OCI-LY1 (cell line): Measurements from ENCODE around the gene PECR.

Experiments used
- H2AFZ ChIP-seq: fragments of 200-600 bp; sonication (generic), shearing (Covaris generic); 2 replicates; pipeline ENCODE4 v1.6.0; 2014; ENCODE audit warnings: antibody characterized with exemption, mild to moderate bottlenecking, low read length
- H3F3A ChIP-seq: fragments of 200-600 bp; sonication (generic), shearing (Covaris generic); 2 replicates; pipeline ENCODE4 v1.6.0; 2014; ENCODE audit warnings: mild to moderate bottlenecking, antibody characterized with exemption, low read length, moderate library complexity; ENCODE audit not compliant: insufficient read depth
- H3K27ac ChIP-seq: fragments of 200-600 bp; sonication (generic); 2 replicates; pipeline ENCODE4 v1.5.1; 2014; ENCODE audit warnings: low read length, mixed run types, mild to moderate bottlenecking, low read depth; ENCODE audit not compliant: poor library complexity, severe bottlenecking
- H3K27me3 ChIP-seq: fragments of 200-600 bp; sonication (generic); 2 replicates; pipeline ENCODE4 v1.6.0; 2014; ENCODE audit warnings: antibody characterized with exemption, mild to moderate bottlenecking, low read length, moderate library complexity; ENCODE audit not compliant: insufficient read depth
- H3K36me3 ChIP-seq: fragments of 200-600 bp; sonication (generic); 2 replicates; pipeline ENCODE4 v1.6.1; 2014; ENCODE audit warnings: mild to moderate bottlenecking, antibody characterized with exemption, low read length, moderate library complexity, mixed read lengths; ENCODE audit not compliant: insufficient read depth
- H3K4me1 ChIP-seq: fragments of 200-600 bp; sonication (generic); 2 replicates; pipeline ENCODE4 v1.5.1; 2014; ENCODE audit warnings: mild to moderate bottlenecking, low read length, moderate library complexity; ENCODE audit not compliant: insufficient read depth, severe bottlenecking
- H3K4me2 ChIP-seq: fragments of 200-600 bp; sonication (generic), shearing (Covaris generic); 2 replicates; pipeline ENCODE4 v1.6.1; 2014; ENCODE audit warnings: low read length
- H3K4me3 ChIP-seq: fragments of 200-600 bp; sonication (generic); 2 replicates; pipeline ENCODE4 v1.5.1; 2014; ENCODE audit warnings: low read length, low read depth, mild to moderate bottlenecking, mixed read lengths; ENCODE audit not compliant: poor library complexity, severe bottlenecking
- H3K79me2 ChIP-seq: fragments of 200-600 bp; shearing (Covaris generic); 2 replicates; pipeline ENCODE4 v1.6.1; 2016; ENCODE audit warnings: mixed run types, low read length, mixed read lengths; ENCODE audit not compliant: insufficient read depth
- H3K9ac ChIP-seq: fragments of 200-600 bp; sonication (generic), shearing (Covaris generic); 2 replicates; pipeline ENCODE4 v1.6.1; 2014; ENCODE audit warnings: mild to moderate bottlenecking, low read length, mixed read lengths
- H3K9me2 ChIP-seq: fragments of 200-600 bp; sonication (generic), shearing (Covaris generic); 2 replicates; pipeline ENCODE4 v1.6.1; 2014; ENCODE audit warnings: low read depth, mild to moderate bottlenecking, low read length, mixed read lengths
- H3K9me3 ChIP-seq: fragments of 200-600 bp; shearing (Covaris generic); 2 replicates; pipeline ENCODE4 v1.6.1; 2014; ENCODE audit warnings: low read length, mixed read lengths
- H4K20me1 ChIP-seq: fragments of 200-600 bp; sonication (generic), shearing (Covaris generic); 2 replicates; pipeline ENCODE4 v1.6.0; 2016; ENCODE audit warnings: mild to moderate bottlenecking, low read length; ENCODE audit not compliant: insufficient read depth
- CTCF ChIP-seq: fragments of 200-600 bp; sonication (generic), shearing (Covaris generic); IDR thresholded peaks from 2 replicates; pipeline ENCODE4 v1.5.1; 2017; ENCODE audit warnings: mild to moderate bottlenecking, antibody characterized with exemption, low read length, moderate library complexity, mixed read lengths
- EZH2 ChIP-seq: fragments of 200-600 bp; sonication (generic), shearing (Covaris generic); IDR thresholded peaks from 2 replicates; pipeline ENCODE4 v1.8.0; 2017; ENCODE audit warnings: borderline replicate concordance, mixed run types, mild to moderate bottlenecking, antibody characterized with exemption, low read length, moderate library complexity, mixed read lengths

Gene PECR

GRCh38 chr2:216004697-216005283 is 76.8 kb downstream of the PECR start:
- H3K27me3 ChIP-seq = no peaks in the 10 kb centered on the region
- no peaks in the 10 kb centered on the region for H3K36me3 ChIP-seq
- no peak overlapping the region for H3K27ac ChIP-seq
- no peak overlapping the region for H3K9ac ChIP-seq
- no peak for TF ChIP-seq CTCF
- TF ChIP-seq EZH2 = no peak
- no peaks in the 10 kb centered on the region for H3K79me2 ChIP-seq
- H3K4me3 ChIP-seq = no peak overlapping the region
- H3K9me3 ChIP-seq = no peaks in the 10 kb centered on the region
- H2AFZ ChIP-seq = no peak overlapping the region
- H3K9me2 ChIP-seq = no peaks in the 10 kb centered on the region
- no peaks in the 10 kb centered on the region for H3K4me1 ChIP-seq
- H3F3A ChIP-seq = no peaks in the 10 kb centered on the region
- no peak overlapping the region for H3K4me2 ChIP-seq
- H4K20me1 ChIP-seq = no peaks in the 10 kb centered on the region

- Histone ChIP-seq H3K4me2 (no peak overlapping the region), H3K9me2 (no peaks in the 10 kb centered on the region), H3F3A (no peaks in the 10 kb centered on the region), H2AFZ (no peak overlapping the region), H3K9me3 (no peaks in the 10 kb centered on the region), H3K4me1 (no peaks in the 10 kb centered on the region), H3K4me3 (no peak overlapping the region), H3K79me2 (no peaks in the 10 kb centered on the region), H3K27me3 (no peaks in the 10 kb centered on the region), H3K27ac (no peak overlapping the region), H3K9ac (no peak overlapping the region), H3K36me3 (no peaks in the 10 kb centered on the region), H4K20me1 (no peaks in the 10 kb centered on the region)
- TF ChIP-seq CTCF = no peak
- no peak for TF ChIP-seq EZH2
These were observed 77.5 kb downstream of the PECR start for GRCh38 chr2:216003876-216004696.

GRCh38 chr2:216002693-216003092 is 78.9 kb downstream of the PECR start:
- H4K20me1 ChIP-seq = no peaks in the 10 kb centered on the region

More at GRCh38 chr2:216002693-216003092, 78.9 kb downstream of the PECR start:
- Histone ChIP-seq H2AFZ (no peak overlapping the region), H3K9me2 (no peaks in the 10 kb centered on the region), H3K27me3 (no peaks in the 10 kb centered on the region), H3K36me3 (no peaks in the 10 kb centered on the region), H3K4me3 (no peak overlapping the region), H3K79me2 (no peaks in the 10 kb centered on the region), H3K4me2 (no peak overlapping the region), H3K9ac (no peak overlapping the region), H3F3A (no peaks in the 10 kb centered on the region), H3K4me1 (no peaks in the 10 kb centered on the region), H3K9me3 (no peaks in the 10 kb centered on the region), H3K27ac (no peak overlapping the region)
- TF ChIP-seq EZH2 (no peak), CTCF (no peak)
